GM23338 (cell line): ENCODE data around the gene PCDH12. TPM values are rescaled to one million over a fixed set of nuclear protein-coding genes. Genes with fewer than 3 reads are reported as not detected.

Experiments used
- ATAC-seq: fragments of 200-7000 bp; cut with Tn5 transposase; 3 replicates; pipeline ENCODE4 v1.9.1; 2020
- DNase-seq: peaks from one replicate; pipeline ENCODE4 v3.0.0-alpha.2; 2015; ENCODE audit warnings: low spot score
- H2AFZ ChIP-seq: fragments of 200-600 bp; sonication (generic); 2 replicates; pipeline ENCODE4 v1.8.0; 2016; ENCODE audit warnings: antibody characterized with exemption, mild to moderate bottlenecking, moderate library complexity
- H3F3A ChIP-seq: fragments of 200-600 bp; sonication (generic); replicated peaks from 2 replicates; pipeline ENCODE4 v1.8.0; 2017; ENCODE audit warnings: antibody characterized with exemption, mixed run types, low read depth
- H3K27ac ChIP-seq: fragments of 200-600 bp; sonication (generic); 2 replicates; pipeline ENCODE4 v1.6.1; 2016; ENCODE audit warnings: low read depth
- H3K27me3 ChIP-seq: fragments of 200-600 bp; sonication (generic); 2 replicates; pipeline ENCODE4 v1.8.0; 2016; ENCODE audit warnings: mild to moderate bottlenecking, mixed run types, moderate library complexity; ENCODE audit not compliant: insufficient read depth
- H3K36me3 ChIP-seq: fragments of 200-600 bp; sonication (generic); 2 replicates; pipeline ENCODE4 v1.8.0; 2016; ENCODE audit warnings: mild to moderate bottlenecking; ENCODE audit not compliant: insufficient read depth
- H3K4me1 ChIP-seq: fragments of 200-600 bp; sonication (generic); 2 replicates; pipeline ENCODE4 v1.8.0; 2016; ENCODE audit warnings: mild to moderate bottlenecking, moderate library complexity; ENCODE audit not compliant: insufficient read depth
- H3K4me2 ChIP-seq: fragments of 200-600 bp; sonication (generic); 2 replicates; pipeline ENCODE4 v1.7.1; 2017; ENCODE audit warnings: mixed run types
- H3K4me3 ChIP-seq: fragments of 200-600 bp; sonication (generic); 2 replicates; pipeline ENCODE4 v1.6.1; 2016; ENCODE audit warnings: mixed run types
- H3K79me2 ChIP-seq: fragments of 200-600 bp; sonication (generic); replicated peaks from 2 replicates; pipeline ENCODE4 v1.8.0; 2017; ENCODE audit warnings: mild to moderate bottlenecking; ENCODE audit not compliant: insufficient read depth
- H3K9me2 ChIP-seq: fragments of 200-600 bp; sonication (generic); 2 replicates; pipeline ENCODE4 v1.8.0; 2017; ENCODE audit not compliant: insufficient read depth
- H4K20me1 ChIP-seq: fragments of 200-600 bp; sonication (generic); replicated peaks from 2 replicates; pipeline ENCODE4 v1.8.0; 2017; ENCODE audit warnings: mild to moderate bottlenecking; ENCODE audit not compliant: insufficient read depth
- H3K27ac Mint-ChIP-seq: 2 replicates; pipeline ENCODE4 v1.8.0; 2020; ENCODE audit warnings: inconsistent platforms, mild to moderate bottlenecking, moderate library complexity, mixed read lengths
- H3K27me3 Mint-ChIP-seq: 3 replicates; pipeline ENCODE4 v1.8.0; 2022; ENCODE audit warnings: low read depth, mild to moderate bottlenecking, moderate library complexity, mixed read lengths, inconsistent platforms; ENCODE audit not compliant: insufficient read depth, poor library complexity
- H3K36me3 Mint-ChIP-seq: 3 replicates; pipeline ENCODE4 v1.8.0; 2021; ENCODE audit warnings: low read depth, mild to moderate bottlenecking, inconsistent platforms, moderate library complexity, mixed read lengths
- H3K4me1 Mint-ChIP-seq: 3 replicates; pipeline ENCODE4 v1.8.0; 2020; ENCODE audit warnings: mild to moderate bottlenecking, inconsistent platforms, mixed read lengths
- H3K4me3 Mint-ChIP-seq: 3 replicates; pipeline ENCODE4 v1.8.0; 2021; ENCODE audit warnings: moderate library complexity, mild to moderate bottlenecking, inconsistent platforms, mixed read lengths
- H3K9me3 Mint-ChIP-seq: 3 replicates; pipeline ENCODE4 v1.8.0; 2020; ENCODE audit warnings: moderate library complexity, mild to moderate bottlenecking, inconsistent platforms, mixed read lengths
- CREB1 ChIP-seq: fragments of 250-450 bp; sonication (Bioruptor Pico); IDR thresholded peaks from 2 replicates; pipeline ENCODE4 v1.5.0; 2020; ENCODE audit warnings: low read depth, mild to moderate bottlenecking, moderate library complexity
- NANOG ChIP-seq: IDR thresholded peaks from 2 replicates; pipeline ENCODE4 v1.6.1; 2016; ENCODE audit warnings: antibody characterized with exemption, borderline replicate concordance
- STAT1 ChIP-seq: IDR thresholded peaks from one replicate; pipeline ENCODE4 v1.6.1; 2016; ENCODE audit warnings: antibody characterized with exemption; ENCODE audit not compliant: unreplicated experiment
- polyA plus RNA-seq: library from polyadenylated mRNA; unstranded; fragments of >200 nt; fragmentation: Nextera tagmentation; extraction: Ambion mirVana; gene quantifications from 2 replicates; pipeline ENCODE4 v1.2.1, GENCODE V29; 2016
- total RNA-seq: library from RNA; depleted of rRNA; stranded (reverse); fragments of >200 nt; shearing (Covaris generic); gene quantifications from 2 replicates; pipeline ENCODE4 v1.2.3, GENCODE V29; 2014
- TF ChIP-seq, protein P1 (sequence below): fragments of 250-450 bp; sonication (Bioruptor Pico); IDR thresholded peaks from 2 replicates; pipeline ENCODE4 v1.5.0; 2020; ENCODE audit warnings: mild to moderate bottlenecking, moderate library complexity
- TF ChIP-seq, protein P2 (sequence below), 2 experiments: fragments of 200-600 bp in 1 of 2; sonication (generic) in 1 of 2; conservative IDR thresholded peaks; 2 replicates each; pipeline versions ENCODE4 v1.5.1 to v1.6.1; 2016 to 2017; ENCODE audit warnings: antibody characterized with exemption in 2 of 2, low read depth in 2 of 2, mild to moderate bottlenecking in 2 of 2, moderate library complexity in 1 of 2

Gene PCDH12
- total and polyA plus RNA-seq, 2 experiments from 2014 or later: 0.14 to 0.29 TPM

DNA sequence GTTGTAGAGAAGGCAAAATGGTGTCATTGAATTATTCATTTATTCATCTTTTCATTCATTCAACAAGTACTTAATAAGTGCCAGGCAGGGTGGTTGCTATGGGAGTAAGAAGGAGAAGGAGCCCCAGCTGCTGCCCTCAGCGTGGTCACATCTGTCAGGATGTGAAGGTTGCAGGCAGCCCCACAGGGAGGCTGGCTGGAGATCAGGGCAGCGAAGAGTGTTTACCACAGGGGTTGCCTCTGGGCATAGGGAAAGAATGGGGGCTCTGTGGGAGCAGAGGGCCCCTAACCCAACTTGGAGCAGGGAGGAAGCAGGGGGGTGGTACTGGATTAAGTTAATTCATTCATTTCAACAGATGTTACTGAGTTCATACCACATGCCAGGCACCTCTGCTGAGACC is 6.0 kb downstream of the PCDH12 start (continued):
- TF ChIP-seq, protein P1, sequence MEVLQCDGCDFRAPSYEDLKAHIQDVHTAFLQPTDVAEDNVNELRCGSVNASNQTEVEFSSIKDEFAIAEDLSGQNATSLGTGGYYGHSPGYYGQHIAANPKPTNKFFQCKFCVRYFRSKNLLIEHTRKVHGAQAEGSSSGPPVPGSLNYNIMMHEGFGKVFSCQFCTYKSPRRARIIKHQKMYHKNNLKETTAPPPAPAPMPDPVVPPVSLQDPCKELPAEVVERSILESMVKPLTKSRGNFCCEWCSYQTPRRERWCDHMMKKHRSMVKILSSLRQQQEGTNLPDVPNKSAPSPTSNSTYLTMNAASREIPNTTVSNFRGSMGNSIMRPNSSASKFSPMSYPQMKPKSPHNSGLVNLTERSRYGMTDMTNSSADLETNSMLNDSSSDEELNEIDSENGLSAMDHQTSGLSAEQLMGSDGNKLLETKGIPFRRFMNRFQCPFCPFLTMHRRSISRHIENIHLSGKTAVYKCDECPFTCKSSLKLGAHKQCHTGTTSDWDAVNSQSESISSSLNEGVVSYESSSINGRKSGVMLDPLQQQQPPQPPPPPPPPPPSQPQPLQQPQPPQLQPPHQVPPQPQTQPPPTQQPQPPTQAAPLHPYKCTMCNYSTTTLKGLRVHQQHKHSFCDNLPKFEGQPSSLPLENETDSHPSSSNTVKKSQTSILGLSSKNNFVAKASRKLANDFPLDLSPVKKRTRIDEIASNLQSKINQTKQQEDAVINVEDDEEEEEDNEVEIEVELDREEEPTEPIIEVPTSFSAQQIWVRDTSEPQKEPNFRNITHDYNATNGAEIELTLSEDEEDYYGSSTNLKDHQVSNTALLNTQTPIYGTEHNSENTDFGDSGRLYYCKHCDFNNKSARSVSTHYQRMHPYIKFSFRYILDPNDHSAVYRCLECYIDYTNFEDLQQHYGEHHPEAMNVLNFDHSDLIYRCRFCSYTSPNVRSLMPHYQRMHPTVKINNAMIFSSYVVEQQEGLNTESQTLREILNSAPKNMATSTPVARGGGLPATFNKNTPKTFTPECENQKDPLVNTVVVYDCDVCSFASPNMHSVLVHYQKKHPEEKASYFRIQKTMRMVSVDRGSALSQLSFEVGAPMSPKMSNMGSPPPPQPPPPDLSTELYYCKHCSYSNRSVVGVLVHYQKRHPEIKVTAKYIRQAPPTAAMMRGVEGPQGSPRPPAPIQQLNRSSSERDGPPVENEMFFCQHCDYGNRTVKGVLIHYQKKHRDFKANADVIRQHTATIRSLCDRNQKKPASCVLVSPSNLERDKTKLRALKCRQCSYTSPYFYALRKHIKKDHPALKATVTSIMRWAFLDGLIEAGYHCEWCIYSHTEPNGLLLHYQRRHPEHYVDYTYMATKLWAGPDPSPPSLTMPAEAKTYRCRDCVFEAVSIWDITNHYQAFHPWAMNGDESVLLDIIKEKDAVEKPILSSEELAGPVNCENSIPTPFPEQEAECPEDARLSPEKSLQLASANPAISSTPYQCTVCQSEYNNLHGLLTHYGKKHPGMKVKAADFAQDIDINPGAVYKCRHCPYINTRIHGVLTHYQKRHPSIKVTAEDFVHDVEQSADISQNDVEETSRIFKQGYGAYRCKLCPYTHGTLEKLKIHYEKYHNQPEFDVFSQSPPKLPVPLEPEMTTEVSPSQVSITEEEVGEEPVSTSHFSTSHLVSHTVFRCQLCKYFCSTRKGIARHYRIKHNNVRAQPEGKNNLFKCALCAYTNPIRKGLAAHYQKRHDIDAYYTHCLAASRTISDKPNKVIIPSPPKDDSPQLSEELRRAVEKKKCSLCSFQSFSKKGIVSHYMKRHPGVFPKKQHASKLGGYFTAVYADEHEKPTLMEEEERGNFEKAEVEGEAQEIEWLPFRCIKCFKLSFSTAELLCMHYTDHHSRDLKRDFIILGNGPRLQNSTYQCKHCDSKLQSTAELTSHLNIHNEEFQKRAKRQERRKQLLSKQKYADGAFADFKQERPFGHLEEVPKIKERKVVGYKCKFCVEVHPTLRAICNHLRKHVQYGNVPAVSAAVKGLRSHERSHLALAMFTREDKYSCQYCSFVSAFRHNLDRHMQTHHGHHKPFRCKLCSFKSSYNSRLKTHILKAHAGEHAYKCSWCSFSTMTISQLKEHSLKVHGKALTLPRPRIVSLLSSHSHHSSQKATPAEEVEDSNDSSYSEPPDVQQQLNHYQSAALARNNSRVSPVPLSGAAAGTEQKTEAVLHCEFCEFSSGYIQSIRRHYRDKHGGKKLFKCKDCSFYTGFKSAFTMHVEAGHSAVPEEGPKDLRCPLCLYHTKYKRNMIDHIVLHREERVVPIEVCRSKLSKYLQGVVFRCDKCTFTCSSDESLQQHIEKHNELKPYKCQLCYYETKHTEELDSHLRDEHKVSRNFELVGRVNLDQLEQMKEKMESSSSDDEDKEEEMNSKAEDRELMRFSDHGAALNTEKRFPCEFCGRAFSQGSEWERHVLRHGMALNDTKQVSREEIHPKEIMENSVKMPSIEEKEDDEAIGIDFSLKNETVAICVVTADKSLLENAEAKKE: no peak
- TF ChIP-seq NANOG: no peak

DNA sequence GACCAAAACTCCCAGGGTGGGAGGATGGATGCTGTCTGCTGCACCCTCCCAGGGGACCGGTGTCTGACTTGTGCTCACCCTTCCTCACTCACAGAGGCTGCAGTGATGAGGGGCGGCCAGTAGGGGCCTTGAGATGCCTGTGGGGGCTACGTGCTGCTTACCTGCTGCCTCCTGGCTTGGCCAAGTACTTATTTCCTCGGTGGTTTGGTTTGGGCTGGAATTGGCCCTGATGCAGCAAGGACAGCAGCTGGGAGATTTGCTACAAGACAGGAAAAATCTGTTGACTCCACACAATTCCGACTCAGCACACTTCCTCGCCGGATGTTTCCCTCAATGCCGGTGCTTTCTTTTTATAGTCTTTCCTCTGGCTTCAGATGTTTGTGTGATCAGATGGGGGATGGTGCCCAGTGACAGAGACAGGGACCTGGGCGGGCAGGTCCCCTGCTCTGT is 6.6 kb downstream of the PCDH12 start:
- peak; percentile 86 for DNase-seq
- H3K36me3 Mint-ChIP-seq: no peaks in the 10 kb centered on the region

More for the DNA sequence above, 6.6 kb downstream of the PCDH12 start:
- H3K4me1 ChIP-seq: peaks cover 9% of the 10 kb centered on the region; the same call in 1 of the 2 replicates
- Mint-ChIP-seq H3K4me3 (no peak overlapping the region; the same call in 2 of the 3 replicates), H3K4me1 (peaks cover 18% of the 10 kb centered on the region), H3K27ac (no peak overlapping the region), H3K9me3 (no peaks in the 10 kb centered on the region), H3K27me3 (peaks cover 2% of the 10 kb centered on the region)
- no peaks in the 10 kb centered on the region for H3K9me2 ChIP-seq
- 0 out of 2 replicates have a peak overlapping the region, but pooled peaks have one; percentile 33 for H2AFZ ChIP-seq
- no peak overlapping the region for H3K4me3 ChIP-seq
- no peaks in the 10 kb centered on the region for H4K20me1 ChIP-seq
- H3K79me2 ChIP-seq: no peaks in the 10 kb centered on the region
- peak; percentile 97 for ATAC-seq
- H3K27ac ChIP-seq: no peak overlapping the region
- H3K27me3 ChIP-seq: no peaks in the 10 kb centered on the region
- TF ChIP-seq STAT1 (no peak), CREB1 (CRISPR knock-in tag) (0 out of 2 replicates have a peak, but pooled peaks have one; percentile 13)
- TF ChIP-seq, protein P1: no peak
- TF ChIP-seq, protein P2, sequence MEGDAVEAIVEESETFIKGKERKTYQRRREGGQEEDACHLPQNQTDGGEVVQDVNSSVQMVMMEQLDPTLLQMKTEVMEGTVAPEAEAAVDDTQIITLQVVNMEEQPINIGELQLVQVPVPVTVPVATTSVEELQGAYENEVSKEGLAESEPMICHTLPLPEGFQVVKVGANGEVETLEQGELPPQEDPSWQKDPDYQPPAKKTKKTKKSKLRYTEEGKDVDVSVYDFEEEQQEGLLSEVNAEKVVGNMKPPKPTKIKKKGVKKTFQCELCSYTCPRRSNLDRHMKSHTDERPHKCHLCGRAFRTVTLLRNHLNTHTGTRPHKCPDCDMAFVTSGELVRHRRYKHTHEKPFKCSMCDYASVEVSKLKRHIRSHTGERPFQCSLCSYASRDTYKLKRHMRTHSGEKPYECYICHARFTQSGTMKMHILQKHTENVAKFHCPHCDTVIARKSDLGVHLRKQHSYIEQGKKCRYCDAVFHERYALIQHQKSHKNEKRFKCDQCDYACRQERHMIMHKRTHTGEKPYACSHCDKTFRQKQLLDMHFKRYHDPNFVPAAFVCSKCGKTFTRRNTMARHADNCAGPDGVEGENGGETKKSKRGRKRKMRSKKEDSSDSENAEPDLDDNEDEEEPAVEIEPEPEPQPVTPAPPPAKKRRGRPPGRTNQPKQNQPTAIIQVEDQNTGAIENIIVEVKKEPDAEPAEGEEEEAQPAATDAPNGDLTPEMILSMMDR (conservative IDR thresholded peaks at IDR 0.05; ENCODE audit: low read depth in 2 of 2): peak; percentile 74 to 77
- no peaks in the 10 kb centered on the region for H3K36me3 ChIP-seq
- H3F3A ChIP-seq: no peaks in the 10 kb centered on the region; the same call in 1 of the 2 replicates
- peak overlapping the region; percentile 32; the same call in 1 of the 2 replicates for H3K4me2 ChIP-seq
